Measurements from ENCODE around the gene HIVEP2.

Gene HIVEP2

GRCh38 chr6:142918339-142919042, 26.5 kb downstream of the HIVEP2 start:
- no peak for DNase-seq (ENCODE audit: low read depth)
- no peak for TF ChIP-seq CTCF (conservative IDR thresholded peaks at IDR 0.05; ENCODE audit: low read depth, low read length)
- no peak overlapping the region for H3K4me3 ChIP-seq (ENCODE audit: low read length)

- TF ChIP-seq CTCF (conservative IDR thresholded peaks at IDR 0.05; ENCODE audit: low read depth, low read length): no peak
- no peak overlapping the region for H3K4me3 ChIP-seq (ENCODE audit: low read length)
- DNase-seq (ENCODE audit: low read depth): no peak
These were observed 28.1 kb downstream of the HIVEP2 start for GRCh38 chr6:142916881-142917280.

GRCh38 chr6:142914937-142915697, 29.9 kb downstream of the HIVEP2 start:
- no peak for TF ChIP-seq CTCF (conservative IDR thresholded peaks at IDR 0.05; ENCODE audit: low read depth, low read length)
- DNase-seq (ENCODE audit: low read depth): no peak
- no peak overlapping the region for H3K4me3 ChIP-seq (ENCODE audit: low read length)

GRCh38 chr6:142914369-142914768, 30.6 kb downstream of the HIVEP2 start:
- no peak overlapping the region for H3K4me3 ChIP-seq (ENCODE audit: low read length)
- no peak for TF ChIP-seq CTCF (conservative IDR thresholded peaks at IDR 0.05; ENCODE audit: low read depth, low read length)
- no peak for DNase-seq (ENCODE audit: low read depth)

- H3K4me3 ChIP-seq (ENCODE audit: low read length): no peak overlapping the region
- TF ChIP-seq CTCF (conservative IDR thresholded peaks at IDR 0.05; ENCODE audit: low read depth, low read length): no peak
- DNase-seq (ENCODE audit: low read depth): no peak
These were observed 31.4 kb downstream of the HIVEP2 start for GRCh38 chr6:142913511-142914047.

GRCh38 chr6:142913036-142913510, 31.9 kb downstream of the HIVEP2 start:
- DNase-seq (ENCODE audit: low read depth): no peak
- no peak overlapping the region for H3K4me3 ChIP-seq (ENCODE audit: low read length)
- TF ChIP-seq CTCF (conservative IDR thresholded peaks at IDR 0.05; ENCODE audit: low read depth, low read length): no peak

Measured in retinal pigment epithelial cell (primary cell).